A549 (cell line): ENCODE data around the gene DNAH5. TPM values are rescaled to one million over a fixed set of nuclear protein-coding genes. Genes with fewer than 3 reads are reported as not detected.

Experiments used
- ATAC-seq, 2 experiments: fragments of 200-7000 bp in 1 of 2; fragments of >200 bp in 1 of 2; cut with Nextera tagmentation in 1 of 2; cut with Tn5 transposase in 1 of 2; 3 replicates each; pipeline versions ENCODE4 v1.8.0 to v1.9.1; 2018 to 2020; ENCODE audit warnings: mild to moderate bottlenecking in 1 of 2, moderate library complexity in 1 of 2
- CTCF ChIA-PET: fragments of 300-600 bp; sonication (Branson Sonifier 250); formaldehyde crosslinking; extraction: SDS; loops from one replicate; lab custom pipeline; 2021; ENCODE audit warnings: antibody characterized with exemption, inconsistent platforms; lab: Yijun Ruan, JAX
- POLR2A ChIA-PET: fragments of 350-600 bp; formaldehyde crosslinking; extraction: SDS; loops from one replicate; lab custom pipeline; 2021; ENCODE audit warnings: antibody characterized with exemption, inconsistent platforms; lab: Yijun Ruan, JAX
- DNase-seq, 2 experiments: peaks; one replicate each; pipeline versions ENCODE4 v3.0.0 to v3.0.0-alpha.2; 2011 to 2016; ENCODE audit warnings: low read depth in 1 of 2, low spot score in 1 of 2
- FAIRE-seq: peaks from 2 replicates; lab custom pipeline; 2011; peaks lifted over from hg19 to GRCh38; lab: Jason Lieb, UNC
- H3K27ac ChIP-seq, 2 experiments: fragments of >200 bp; sonication (Bioruptor Twin); formaldehyde crosslinking; 3 replicates each; pipeline ENCODE4 v1.5.1; 2016 to 2017
- H3K4me1 ChIP-seq: fragments of >200 bp; sonication (Bioruptor Twin); formaldehyde crosslinking; 3 replicates; pipeline ENCODE4 v1.6.1; 2016
- H3K4me2 ChIP-seq: fragments of >200 bp; sonication (Bioruptor Twin); formaldehyde crosslinking; 3 replicates; pipeline ENCODE4 v1.6.1; 2016
- H3K4me3 ChIP-seq: fragments of >200 bp; sonication (Bioruptor Twin); formaldehyde crosslinking; 3 replicates; pipeline ENCODE4 v1.5.1; 2016
- H3K9me3 ChIP-seq: fragments of >200 bp; sonication (Bioruptor Twin); formaldehyde crosslinking; 3 replicates; pipeline ENCODE4 v1.6.1; 2016
- ATOH8 ChIP-seq: fragments of 250-450 bp; sonication (Bioruptor Pico); IDR thresholded peaks from 2 replicates; pipeline ENCODE4 v1.5.0; 2020; ENCODE audit warnings: low read depth, mild to moderate bottlenecking, moderate library complexity
- CBX8 ChIP-seq: fragments of 200-600 bp; sonication (generic); IDR thresholded peaks from 2 replicates; pipeline ENCODE4 v1.6.1; 2016
- CHD2 ChIP-seq: fragments of 150-350 bp; IDR thresholded peaks from 2 replicates; pipeline ENCODE4 v1.6.1; 2014; ENCODE audit warnings: low read length; ENCODE audit not compliant: partially characterized antibody
- ESRRA ChIP-seq: fragments of 150-350 bp; IDR thresholded peaks from 2 replicates; pipeline ENCODE4 v1.6.1; 2014; ENCODE audit warnings: mild to moderate bottlenecking, low read length, borderline replicate concordance
- FOXS1 ChIP-seq: fragments of 250-450 bp; sonication (Bioruptor Pico); IDR thresholded peaks from 2 replicates; pipeline ENCODE4 v1.5.0; 2020; ENCODE audit warnings: mild to moderate bottlenecking, moderate library complexity
- GATA3 ChIP-seq: IDR thresholded peaks from 2 replicates; pipeline ENCODE4 v1.6.1; 2012; ENCODE audit warnings: borderline replicate concordance
- HES2 ChIP-seq: fragments of >200 bp; sonication (Bioruptor Twin); formaldehyde crosslinking; IDR thresholded peaks from 2 replicates; pipeline ENCODE4 v1.6.1; 2016
- HOXB13 ChIP-seq: fragments of 250-450 bp; sonication (Bioruptor Pico); IDR thresholded peaks from 2 replicates; pipeline ENCODE4 v1.5.0; 2020; ENCODE audit warnings: low read depth, mild to moderate bottlenecking, moderate library complexity
- JUN ChIP-seq, 2 experiments: fragments of >200 bp; sonication (Bioruptor Twin); formaldehyde crosslinking; IDR thresholded peaks; 2 replicates in 1 of 2; 3 replicates in 1 of 2; pipeline ENCODE4 v1.6.1; 2016 to 2017
- JUNB ChIP-seq: fragments of >200 bp; sonication (Bioruptor Twin); formaldehyde crosslinking; IDR thresholded peaks from 2 replicates; pipeline ENCODE4 v1.6.1; 2016
- KDM1A ChIP-seq: fragments of 200-600 bp; sonication (generic); IDR thresholded peaks from 2 replicates; pipeline ENCODE4 v1.6.1; 2016; ENCODE audit warnings: low read depth, mild to moderate bottlenecking
- NFE2L2 ChIP-seq: fragments of 150-350 bp; conservative IDR thresholded peaks from 2 replicates; pipeline ENCODE4 v1.6.1; 2014; ENCODE audit warnings: low read length
- PHF8 ChIP-seq: fragments of 200-600 bp; sonication (generic); IDR thresholded peaks from 2 replicates; pipeline ENCODE4 v1.6.1; 2016; ENCODE audit warnings: low read depth, mild to moderate bottlenecking, antibody characterized with exemption, moderate library complexity, borderline replicate concordance
- POLR2AphosphoS2 ChIP-seq: conservative IDR thresholded peaks from 2 replicates; pipeline ENCODE4 v1.6.1; 2012; ENCODE audit warnings: low read length, improper control_type of control experiment, inconsistent platforms
- RAD21 ChIP-seq, 2 experiments: fragments of >200 bp in 1 of 2; sonication (Bioruptor Twin) in 1 of 2; formaldehyde crosslinking in 1 of 2; IDR thresholded peaks in 1 of 2; conservative IDR thresholded peaks in 1 of 2; 2 replicates in 1 of 2; 3 replicates in 1 of 2; pipeline ENCODE4 v1.6.1; 2012 to 2018; ENCODE audit warnings: inconsistent platforms in 1 of 2
- RARB ChIP-seq: fragments of 250-450 bp; sonication (Bioruptor Pico); IDR thresholded peaks from 2 replicates; pipeline ENCODE4 v1.8.0; 2021; ENCODE audit warnings: mild to moderate bottlenecking, moderate library complexity
- REST ChIP-seq: fragments of 200-600 bp; sonication (generic); IDR thresholded peaks from 2 replicates; pipeline ENCODE4 v1.6.1; 2016; ENCODE audit warnings: antibody characterized with exemption, mild to moderate bottlenecking, moderate library complexity
- SMC3 ChIP-seq: fragments of >200 bp; sonication (Bioruptor Twin); formaldehyde crosslinking; IDR thresholded peaks from 3 replicates; pipeline ENCODE4 v1.6.1; 2018; ENCODE audit warnings: inconsistent platforms
- SREBF2 ChIP-seq: fragments of 450-650 bp; IDR thresholded peaks from 2 replicates; pipeline ENCODE4 v1.6.1; 2014; ENCODE audit warnings: mild to moderate bottlenecking, moderate library complexity
- TP53 ChIP-seq: fragments of 250-450 bp; sonication (Bioruptor Pico); IDR thresholded peaks from 2 replicates; pipeline ENCODE4 v1.5.0; 2021; ENCODE audit warnings: mild to moderate bottlenecking, moderate library complexity
- ZNF302 ChIP-seq: fragments of 250-450 bp; sonication (Bioruptor Pico); IDR thresholded peaks from 2 replicates; pipeline ENCODE4 v1.9.0; 2021; ENCODE audit warnings: inconsistent platforms, mild to moderate bottlenecking, moderate library complexity
- WGBS: methylation state at CpG from one replicate; pipeline ENCODE4 v1.1.6; 2017; ENCODE audit errors: missing lambda C conversion rate; 5-methylcytosine and 5-hydroxymethylcytosine counted together
- polyA plus RNA-seq, 4 experiments: library from polyadenylated mRNA; depleted of rRNA in 3 of 4; stranded (reverse); fragments of >200 nt; fragmentation: RNase III in 1 of 4; extraction: RNeasy Plus Mini Kit Qiagen cat#74134 plus additional on column Dnase treatment in 1 of 4; gene quantifications; 2 replicates in 3 of 4; 3 replicates in 1 of 4; pipeline ENCODE4 v1.2.3, GENCODE V29; 2011 to 2017

DNAH5 gene
- polyA plus RNA-seq, 2 of the 4 experiments (the other 2 are of a cell fraction): 0.15 to 1.0 TPM

GRCh38 chr5:13930541-13931171 is 13.8 kb downstream of the DNAH5 start:
- Histone ChIP-seq H3K9me3 (peaks cover 5% of the 10 kb centered on the region; the same call in 1 of the 3 replicates), H3K27ac (no peak overlapping the region), H3K4me2 (no peak overlapping the region), H3K4me3 (no peak overlapping the region), H3K4me1 (no peaks in the 10 kb centered on the region)
- FAIRE-seq (no peak), ATAC-seq (no peak), DNase-seq (no peak)
- ChIA-PET CTCF (interaction anchor here (1.4 to 2.0 kb wide), 2 partner anchors 30 to 452 kb away, joined by 3 to 4 read pairs; no protein-coding TSS in a partner anchor), POLR2A (no interaction called here)
- TF ChIP-seq HES2 (no peak), KDM1A (no peak), CHD2 (no peak), SREBF2 (no peak), RAD21 (conservative IDR thresholded peaks at IDR 0.05 in 1 of 2, IDR thresholded peaks at IDR 0.05 in 1 of 2) (no peak), ATOH8 (no peak), SMC3 (no peak), POLR2AphosphoS2 (no peak), NFE2L2 (no peak), GATA3 (no peak), CBX8 (no peak), PHF8 (no peak), ZNF302 (no peak), TP53 (no peak), JUN (IDR thresholded peaks at IDR 0.05) (no peak)
- WGBS: 35% methylated on average over 8 of the region's 8 CpGs

GRCh38 chr5:13926731-13927130 is 17.8 kb downstream of the DNAH5 start:
- TF ChIP-seq HOXB13 (CRISPR knock-in tag) (no peak), ESRRA (no peak), JUNB (no peak)
- CTCF ChIA-PET: interaction anchor here (1.1 kb wide), 1 partner anchor 9 kb away, joined by 3 read pairs; no protein-coding TSS in a partner anchor

GRCh38 chr5:13921578-13921977 is 22.9 kb downstream of the DNAH5 start:
- TF ChIP-seq RARB (CRISPR knock-in tag) (no peak), REST (no peak), FOXS1 (CRISPR knock-in tag) (no peak), HES2 (no peak), ZNF302 (no peak), ATOH8 (no peak), POLR2AphosphoS2 (no peak), ESRRA (no peak)
- TF ChIP-seq, all 56 proteins: peak for 0
- Histone ChIP-seq H3K4me2 (no peak overlapping the region), H3K4me3 (no peak overlapping the region), H3K27ac (no peak overlapping the region), H3K9me3 (no peaks in the 10 kb centered on the region), H3K4me1 (no peaks in the 10 kb centered on the region)
- ATAC-seq: no peak
- 11% methylated on average over 2 of the region's 2 CpGs for WGBS
- CTCF ChIA-PET: no interaction called here
- no peak for FAIRE-seq
- POLR2A ChIA-PET: no interaction called here
- no peak for DNase-seq

More at GRCh38 chr5:13926731-13927130, 17.8 kb downstream of the DNAH5 start:
- no peak overlapping the region for H3K4me2 ChIP-seq
- no peak overlapping the region for H3K4me3 ChIP-seq
- no peak for DNase-seq
- POLR2A ChIA-PET: no interaction called here
- no peak for ATAC-seq
- 67% methylated on average over 4 of the region's 4 CpGs for WGBS
- no peaks in the 10 kb centered on the region for H3K9me3 ChIP-seq
- H3K4me1 ChIP-seq: no peaks in the 10 kb centered on the region
- H3K27ac ChIP-seq: no peak overlapping the region
- no peak for FAIRE-seq
